ENCODE results near the gene TAF6L.

The TAF6L gene

GRCh38 chr11:62801071-62801470 lies 29.9 kb downstream of the TAF6L start:
- H3K27ac ChIP-seq, result no peak overlapping the region
- TF ChIP-seq ZFX (IDR thresholded peaks at IDR 0.05), result no peak
- TF ChIP-seq, protein P1, sequence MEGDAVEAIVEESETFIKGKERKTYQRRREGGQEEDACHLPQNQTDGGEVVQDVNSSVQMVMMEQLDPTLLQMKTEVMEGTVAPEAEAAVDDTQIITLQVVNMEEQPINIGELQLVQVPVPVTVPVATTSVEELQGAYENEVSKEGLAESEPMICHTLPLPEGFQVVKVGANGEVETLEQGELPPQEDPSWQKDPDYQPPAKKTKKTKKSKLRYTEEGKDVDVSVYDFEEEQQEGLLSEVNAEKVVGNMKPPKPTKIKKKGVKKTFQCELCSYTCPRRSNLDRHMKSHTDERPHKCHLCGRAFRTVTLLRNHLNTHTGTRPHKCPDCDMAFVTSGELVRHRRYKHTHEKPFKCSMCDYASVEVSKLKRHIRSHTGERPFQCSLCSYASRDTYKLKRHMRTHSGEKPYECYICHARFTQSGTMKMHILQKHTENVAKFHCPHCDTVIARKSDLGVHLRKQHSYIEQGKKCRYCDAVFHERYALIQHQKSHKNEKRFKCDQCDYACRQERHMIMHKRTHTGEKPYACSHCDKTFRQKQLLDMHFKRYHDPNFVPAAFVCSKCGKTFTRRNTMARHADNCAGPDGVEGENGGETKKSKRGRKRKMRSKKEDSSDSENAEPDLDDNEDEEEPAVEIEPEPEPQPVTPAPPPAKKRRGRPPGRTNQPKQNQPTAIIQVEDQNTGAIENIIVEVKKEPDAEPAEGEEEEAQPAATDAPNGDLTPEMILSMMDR (conservative IDR thresholded peaks at IDR 0.05), result no peak

DNA sequence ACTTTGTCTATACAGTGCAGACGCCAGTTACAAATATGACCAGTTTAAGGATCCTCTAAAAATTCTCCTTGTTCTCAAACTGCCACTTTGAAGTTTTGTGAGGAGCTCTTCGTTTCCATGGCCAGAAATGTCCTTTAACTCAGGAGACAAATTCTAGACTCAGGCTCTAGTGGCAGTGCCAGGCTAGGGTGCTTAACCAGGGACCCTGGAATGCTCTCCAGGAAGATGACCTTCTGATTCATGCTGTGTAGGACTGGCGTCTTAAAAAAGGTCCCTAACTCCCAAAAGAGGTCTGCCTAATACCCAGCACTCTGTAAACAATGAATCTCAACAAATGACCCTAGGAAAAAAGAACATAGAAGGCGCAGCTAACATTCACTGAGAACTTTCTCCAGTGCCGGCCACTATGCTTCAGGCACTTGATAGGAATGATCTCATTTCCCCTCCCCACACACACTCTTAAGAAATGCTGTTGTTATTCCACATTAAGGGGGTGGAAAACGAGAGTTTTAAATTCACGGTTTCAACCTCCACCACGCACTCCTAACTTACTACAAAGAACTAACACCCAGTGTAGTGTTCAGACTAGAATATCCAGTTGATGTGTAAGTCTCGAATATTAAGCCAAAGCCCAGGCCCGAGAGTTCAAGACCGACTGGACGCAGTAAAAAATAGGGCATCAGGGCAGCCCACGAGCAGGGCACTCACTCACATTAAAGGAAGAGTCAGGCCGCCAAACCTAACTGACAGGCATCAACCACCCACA lies 33.3 kb downstream of the TAF6L start:
- TF ChIP-seq, protein P1 (conservative IDR thresholded peaks at IDR 0.05), result no peak

DNA sequence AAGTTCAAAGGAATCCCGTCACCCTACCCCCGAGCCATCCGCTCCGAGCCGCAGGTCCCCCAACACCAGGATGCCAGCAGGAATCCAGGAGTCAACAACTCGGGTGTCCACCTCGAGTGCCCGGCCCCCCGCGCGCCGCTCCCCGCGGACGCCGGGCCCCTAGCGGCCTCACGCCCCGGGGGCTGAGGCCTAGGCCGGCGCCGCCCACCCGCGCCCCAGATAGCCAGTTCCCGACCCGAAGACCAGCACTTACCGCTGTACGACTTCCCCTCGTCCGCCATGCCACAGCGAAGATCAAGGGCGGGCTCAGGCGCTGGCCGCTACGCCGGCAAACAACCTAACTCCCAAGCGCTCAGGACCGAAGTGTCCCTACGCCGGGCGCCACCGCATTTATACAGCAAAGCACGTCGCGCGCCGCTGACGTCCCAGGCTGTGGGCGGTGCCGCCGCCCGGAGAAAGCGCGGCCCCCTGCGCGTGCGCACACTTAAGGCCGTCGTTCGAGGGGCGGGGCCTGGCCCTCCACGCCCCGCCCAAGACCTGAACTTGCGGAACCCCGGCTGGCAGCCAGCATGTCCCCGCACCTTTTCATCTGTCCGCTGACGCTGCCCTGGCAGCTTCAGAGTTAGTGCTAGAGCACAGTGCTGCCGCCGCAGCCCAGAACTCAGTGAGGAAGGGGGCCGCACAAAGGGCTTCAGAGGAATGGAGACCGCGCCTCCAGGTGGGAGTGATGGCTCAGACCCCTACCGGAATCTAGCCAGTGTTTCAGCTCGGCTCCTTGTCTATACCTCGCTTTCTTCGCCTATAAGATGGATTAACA lies 34.1 kb downstream of the TAF6L start, which contains the start of gene NXF1:
NXF1 (minus strand) TSS at position 365 of the 817 bp plus-strand sequence; CDS start at position 281, 84 bp downstream.
- peak; percentile 95 for TF ChIP-seq ZFX (IDR thresholded peaks at IDR 0.05)
- TF ChIP-seq, protein P1 (conservative IDR thresholded peaks at IDR 0.05), result no peak
- H3K27ac ChIP-seq, result peak within 1 kb of the TSS; percentile 83

More for the DNA sequence above, 33.3 kb downstream of the TAF6L start:
- peak overlapping the region; percentile 83 for H3K27ac ChIP-seq

DNA sequence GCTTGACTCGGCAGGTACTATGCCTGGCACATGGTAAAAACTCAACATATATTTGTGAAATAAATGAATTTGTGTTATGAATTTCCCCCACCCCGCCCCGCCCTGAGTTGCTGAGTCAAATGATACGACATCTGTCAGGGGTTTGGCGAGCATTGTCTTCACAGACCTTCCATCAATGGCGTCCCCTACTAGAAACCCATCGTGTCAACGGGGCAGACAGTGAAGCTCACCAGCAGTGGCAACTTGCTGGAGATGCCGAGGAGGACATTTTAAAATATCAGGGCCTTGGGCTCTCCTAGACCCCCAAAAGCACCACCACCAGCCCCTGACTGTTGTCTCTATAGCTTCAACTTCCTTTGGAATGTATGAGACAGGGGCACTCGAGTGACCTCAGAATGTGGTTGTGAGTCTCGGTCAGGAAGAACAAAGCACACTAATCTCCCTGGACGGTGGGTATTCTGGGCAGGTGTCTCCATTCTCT lies 34.8 kb downstream of the TAF6L start:
- TF ChIP-seq ZFX (IDR thresholded peaks at IDR 0.05), result no peak
- TF ChIP-seq, protein P1 (conservative IDR thresholded peaks at IDR 0.05), result no peak
- H3K27ac ChIP-seq, result peak overlapping the region; percentile 83

DNA sequence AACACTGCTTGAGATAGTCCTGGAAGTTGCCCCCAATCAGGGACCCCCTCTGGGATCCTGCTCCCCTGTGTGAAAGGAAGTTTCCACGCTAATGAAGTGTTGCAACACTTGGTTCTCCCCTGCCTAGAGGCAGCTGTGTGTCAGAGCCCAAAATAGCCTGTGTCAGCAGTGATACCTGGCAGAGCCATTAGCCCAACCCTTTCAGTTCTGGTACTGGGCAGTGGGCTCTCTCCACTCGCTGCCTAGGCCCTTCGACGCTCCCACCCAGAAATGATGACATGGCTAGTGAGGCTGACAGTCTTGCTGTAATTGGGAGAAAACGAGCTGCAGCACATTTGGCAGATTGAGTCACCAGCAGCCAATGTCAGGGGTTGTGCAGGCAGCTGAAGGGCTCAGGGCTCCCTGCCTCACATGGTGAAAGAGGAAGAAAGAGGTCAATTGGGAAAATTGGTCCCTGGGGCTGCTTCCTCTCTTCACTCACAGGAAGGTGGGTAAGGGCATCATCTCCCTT lies 35.5 kb downstream of the TAF6L start:
- no peak overlapping the region; the same call in 1 of the 2 replicates for H3K27ac ChIP-seq
- no peak for TF ChIP-seq ZFX (IDR thresholded peaks at IDR 0.05)

DNA sequence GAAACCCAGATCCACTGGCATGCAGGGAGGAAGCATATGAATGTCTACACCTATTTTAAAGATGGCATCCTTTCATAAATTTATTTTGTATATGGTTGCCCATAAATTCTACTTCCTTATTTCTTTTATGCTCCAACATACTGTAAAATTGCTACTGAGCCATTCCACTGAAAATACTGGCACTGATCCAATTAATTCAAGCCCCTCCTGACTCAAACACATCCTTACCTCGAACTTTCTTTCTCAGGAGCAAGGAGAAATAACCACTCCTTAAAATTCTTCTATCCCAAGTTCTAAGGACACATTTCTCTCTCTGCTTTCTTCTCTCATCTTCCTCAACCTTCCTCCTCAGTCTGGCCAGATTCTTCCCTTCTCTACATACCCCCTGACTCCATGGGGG lies 39.6 kb downstream of the TAF6L start:
- H3K27ac ChIP-seq, result no peak overlapping the region
- TF ChIP-seq, protein P1 (conservative IDR thresholded peaks at IDR 0.05), result no peak
- no peak for TF ChIP-seq ZFX (IDR thresholded peaks at IDR 0.05)

DNA sequence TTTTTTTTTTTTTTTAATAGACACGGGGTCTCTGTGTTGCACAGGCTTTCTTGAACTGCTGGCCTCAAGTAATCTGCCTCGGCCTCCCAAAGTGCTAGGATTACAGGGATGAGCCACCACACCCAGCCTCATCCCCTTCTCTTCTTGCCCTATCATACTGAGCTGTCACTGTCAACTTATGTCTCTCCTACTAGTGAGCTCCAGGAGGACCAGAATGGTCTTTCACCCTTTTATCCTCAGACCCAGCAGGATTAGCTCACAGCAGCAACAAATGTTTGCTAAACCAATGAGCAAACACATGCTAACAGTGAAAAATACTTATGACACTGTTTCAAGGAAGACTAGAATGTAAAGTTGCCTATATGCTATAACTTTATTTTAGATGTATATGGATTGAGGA lies 40.5 kb downstream of the TAF6L start:
- no peak overlapping the region for H3K27ac ChIP-seq
- TF ChIP-seq, protein P1 (conservative IDR thresholded peaks at IDR 0.05), result no peak
- TF ChIP-seq ZFX (IDR thresholded peaks at IDR 0.05), result no peak

All from C4-2B (cell line).